ENCODE measurements around the gene DPH6.
"Not testable (repeated sequence)": the region's sequence is repeated elsewhere in the genome, so short reads cannot be mapped to it uniquely, and the experiment has no call there.

DPH6 gene

GRCh38 chr15:35465783-35466182 is 80.2 kb downstream of the DPH6 start:
- no peaks in the 10 kb centered on the region for H3K4me1 ChIP-seq (ENCODE audit: control insufficient read depth, insufficient read depth, low read length, unreplicated experiment)
- no peaks in the 10 kb centered on the region for H3K36me3 ChIP-seq (ENCODE audit: insufficient read depth, low read length)
- H3K79me2 ChIP-seq (ENCODE audit: control insufficient read depth, insufficient read depth, low read length, unreplicated experiment) = no peaks in the 10 kb centered on the region
- H3K27ac ChIP-seq (ENCODE audit: low read depth, low read length) = no peak overlapping the region
- no peak overlapping the region for H3K4me3 ChIP-seq (ENCODE audit: low read depth, low read length)
- no peaks in the 10 kb centered on the region for H3K27me3 ChIP-seq (ENCODE audit: insufficient read depth, low read length)
- no peak overlapping the region for H2AFZ ChIP-seq (ENCODE audit: low read length, unreplicated experiment)

GRCh38 chr15:35460616-35461015 is 85.3 kb downstream of the DPH6 start:
- Histone ChIP-seq H3K27me3 (ENCODE audit: insufficient read depth, low read length) (no peaks in the 10 kb centered on the region), H3K36me3 (ENCODE audit: insufficient read depth, low read length) (no peaks in the 10 kb centered on the region), H3K27ac (ENCODE audit: low read depth, low read length) (no peak overlapping the region), H3K4me3 (ENCODE audit: low read depth, low read length) (no peak overlapping the region), H3K4me1 (ENCODE audit: control insufficient read depth, insufficient read depth, low read length, unreplicated experiment) (peaks cover 8% of the 10 kb centered on the region), H2AFZ (ENCODE audit: low read length, unreplicated experiment) (no peak overlapping the region), H3K79me2 (ENCODE audit: control insufficient read depth, insufficient read depth, low read length, unreplicated experiment) (no peaks in the 10 kb centered on the region)

- Histone ChIP-seq H3K4me1 (ENCODE audit: control insufficient read depth, insufficient read depth, low read length, unreplicated experiment) (peaks cover 8% of the 10 kb centered on the region), H3K4me3 (ENCODE audit: low read depth, low read length) (no peak overlapping the region), H3K36me3 (ENCODE audit: insufficient read depth, low read length) (no peaks in the 10 kb centered on the region), H3K27me3 (ENCODE audit: insufficient read depth, low read length) (no peaks in the 10 kb centered on the region), H3K27ac (ENCODE audit: low read depth, low read length) (peak overlapping the region; percentile 30), H2AFZ (ENCODE audit: low read length, unreplicated experiment) (no peak overlapping the region), H3K79me2 (ENCODE audit: control insufficient read depth, insufficient read depth, low read length, unreplicated experiment) (no peaks in the 10 kb centered on the region)
Observed at GRCh38 chr15:35458176-35458856, 87.6 kb downstream of the DPH6 start.

- Histone ChIP-seq H3K27me3 (ENCODE audit: insufficient read depth, low read length) (no peaks in the 10 kb centered on the region), H3K36me3 (ENCODE audit: insufficient read depth, low read length) (no peaks in the 10 kb centered on the region), H3K4me1 (ENCODE audit: control insufficient read depth, insufficient read depth, low read length, unreplicated experiment) (peaks cover 15% of the 10 kb centered on the region), H3K27ac (ENCODE audit: low read depth, low read length) (no peak overlapping the region), H3K4me3 (ENCODE audit: low read depth, low read length) (no peak overlapping the region), H2AFZ (ENCODE audit: low read length, unreplicated experiment) (no peak overlapping the region), H3K79me2 (ENCODE audit: control insufficient read depth, insufficient read depth, low read length, unreplicated experiment) (no peaks in the 10 kb centered on the region)
Observed at GRCh38 chr15:35455201-35455600, 90.8 kb downstream of the DPH6 start.

- no peak overlapping the region for H2AFZ ChIP-seq (ENCODE audit: low read length, unreplicated experiment)
- no peaks in the 10 kb centered on the region for H3K79me2 ChIP-seq (ENCODE audit: control insufficient read depth, insufficient read depth, low read length, unreplicated experiment)
- no peaks in the 10 kb centered on the region for H3K27me3 ChIP-seq (ENCODE audit: insufficient read depth, low read length)
- H3K4me3 ChIP-seq (ENCODE audit: low read depth, low read length) = no peak overlapping the region
- H3K4me1 ChIP-seq (ENCODE audit: control insufficient read depth, insufficient read depth, low read length, unreplicated experiment) = peaks cover 25% of the 10 kb centered on the region
- no peak overlapping the region; the same call in 1 of the 2 replicates for H3K27ac ChIP-seq (ENCODE audit: low read depth, low read length)
- no peaks in the 10 kb centered on the region for H3K36me3 ChIP-seq (ENCODE audit: insufficient read depth, low read length)
Observed at GRCh38 chr15:35450492-35450891, 95.5 kb downstream of the DPH6 start.

- no peak overlapping the region for H3K27ac ChIP-seq (ENCODE audit: low read depth, low read length)
- no peaks in the 10 kb centered on the region for H3K27me3 ChIP-seq (ENCODE audit: insufficient read depth, low read length)
- no peak overlapping the region for H3K4me3 ChIP-seq (ENCODE audit: low read depth, low read length)
Observed at GRCh38 chr15:35448294-35448693, 97.7 kb downstream of the DPH6 start.

GRCh38 chr15:35445891-35446290 is 100.1 kb downstream of the DPH6 start:
- Histone ChIP-seq H3K27ac (ENCODE audit: low read depth, low read length) (no peak overlapping the region), H3K27me3 (ENCODE audit: insufficient read depth, low read length) (no peaks in the 10 kb centered on the region), H2AFZ (ENCODE audit: low read length, unreplicated experiment) (no peak overlapping the region)

More at GRCh38 chr15:35448294-35448693, 97.7 kb downstream of the DPH6 start:
- Histone ChIP-seq H2AFZ (ENCODE audit: low read length, unreplicated experiment) (no peak overlapping the region), H3K79me2 (ENCODE audit: control insufficient read depth, insufficient read depth, low read length, unreplicated experiment) (no peaks in the 10 kb centered on the region), H3K36me3 (ENCODE audit: insufficient read depth, low read length) (no peaks in the 10 kb centered on the region), H3K4me1 (ENCODE audit: control insufficient read depth, insufficient read depth, low read length, unreplicated experiment) (peaks cover 26% of the 10 kb centered on the region)

GRCh38 chr15:35444557-35445204 is 101.3 kb downstream of the DPH6 start:
- H3K36me3 ChIP-seq (ENCODE audit: insufficient read depth, low read length) = no peaks in the 10 kb centered on the region
- no peak overlapping the region for H3K27ac ChIP-seq (ENCODE audit: low read depth, low read length)
- H3K4me3 ChIP-seq (ENCODE audit: low read depth, low read length) = no peak overlapping the region
- H2AFZ ChIP-seq (ENCODE audit: low read length, unreplicated experiment) = no peak overlapping the region
- H3K79me2 ChIP-seq (ENCODE audit: control insufficient read depth, insufficient read depth, low read length, unreplicated experiment) = no peaks in the 10 kb centered on the region
- H3K27me3 ChIP-seq (ENCODE audit: insufficient read depth, low read length) = no peaks in the 10 kb centered on the region
- peaks cover 24% of the 10 kb centered on the region for H3K4me1 ChIP-seq (ENCODE audit: control insufficient read depth, insufficient read depth, low read length, unreplicated experiment)

More at GRCh38 chr15:35445891-35446290, 100.1 kb downstream of the DPH6 start:
- no peak overlapping the region for H3K4me3 ChIP-seq (ENCODE audit: low read depth, low read length)
- peaks cover 26% of the 10 kb centered on the region for H3K4me1 ChIP-seq (ENCODE audit: control insufficient read depth, insufficient read depth, low read length, unreplicated experiment)
- no peaks in the 10 kb centered on the region for H3K79me2 ChIP-seq (ENCODE audit: control insufficient read depth, insufficient read depth, low read length, unreplicated experiment)
- no peaks in the 10 kb centered on the region for H3K36me3 ChIP-seq (ENCODE audit: insufficient read depth, low read length)

- peaks cover 28% of the 10 kb centered on the region for H3K4me1 ChIP-seq (ENCODE audit: control insufficient read depth, insufficient read depth, low read length, unreplicated experiment)
- H3K36me3 ChIP-seq (ENCODE audit: insufficient read depth, low read length) = no peaks in the 10 kb centered on the region
- H3K27me3 ChIP-seq (ENCODE audit: insufficient read depth, low read length) = no peaks in the 10 kb centered on the region
- no peak overlapping the region for H3K27ac ChIP-seq (ENCODE audit: low read depth, low read length)
- no peaks in the 10 kb centered on the region for H3K79me2 ChIP-seq (ENCODE audit: control insufficient read depth, insufficient read depth, low read length, unreplicated experiment)
- H3K4me3 ChIP-seq (ENCODE audit: low read depth, low read length) = no peak overlapping the region
- H2AFZ ChIP-seq (ENCODE audit: low read length, unreplicated experiment) = no peak overlapping the region
Observed at GRCh38 chr15:35443376-35443775, 102.6 kb downstream of the DPH6 start.

GRCh38 chr15:35442742-35443141 is 103.2 kb downstream of the DPH6 start:
- Histone ChIP-seq H3K79me2 (ENCODE audit: control insufficient read depth, insufficient read depth, low read length, unreplicated experiment) (no peaks in the 10 kb centered on the region), H3K36me3 (ENCODE audit: insufficient read depth, low read length) (no peaks in the 10 kb centered on the region), H3K27me3 (ENCODE audit: insufficient read depth, low read length) (no peaks in the 10 kb centered on the region), H3K4me3 (ENCODE audit: low read depth, low read length) (no peak overlapping the region), H3K4me1 (ENCODE audit: control insufficient read depth, insufficient read depth, low read length, unreplicated experiment) (peaks cover 22% of the 10 kb centered on the region), H3K27ac (ENCODE audit: low read depth, low read length) (no peak overlapping the region), H2AFZ (ENCODE audit: low read length, unreplicated experiment) (no peak overlapping the region)

- H3K4me1 ChIP-seq (ENCODE audit: control insufficient read depth, insufficient read depth, low read length, unreplicated experiment) = peaks cover 21% of the 10 kb centered on the region
- not testable (repeated sequence) for H2AFZ ChIP-seq (ENCODE audit: low read length, unreplicated experiment); H3K79me2 ChIP-seq (ENCODE audit: control insufficient read depth, insufficient read depth, low read length, unreplicated experiment); H3K27me3 ChIP-seq (ENCODE audit: insufficient read depth, low read length); H3K36me3 ChIP-seq (ENCODE audit: insufficient read depth, low read length); H3K4me3 ChIP-seq (ENCODE audit: low read depth, low read length); H3K27ac ChIP-seq (ENCODE audit: low read depth, low read length)
Observed at GRCh38 chr15:35441279-35441678, 104.7 kb downstream of the DPH6 start.

Data from ACC112 (cell line).